Osteoblast (primary cell): Measurements from ENCODE around the gene SLC2A11. TPM values are rescaled to one million over a fixed set of nuclear protein-coding genes. Genes with fewer than 3 reads are reported as not detected.

Experiments used
- DNase-seq: peaks from one replicate; pipeline ENCODE4 v3.0.0; 2011; ENCODE audit warnings: low spot score, mixed read lengths; ENCODE audit not compliant: insufficient read length; ENCODE audit errors: missing footprints
- H2AFZ ChIP-seq: 2 replicates; pipeline ENCODE4 v1.6.0; 2011; ENCODE audit warnings: mild to moderate bottlenecking, low read length
- H3K27ac ChIP-seq: 2 replicates; pipeline ENCODE4 v1.5.1; 2011; ENCODE audit warnings: mild to moderate bottlenecking, low read depth, low read length, moderate library complexity
- H3K27me3 ChIP-seq: 2 replicates; pipeline ENCODE4 v1.6.0; 2012; ENCODE audit warnings: mild to moderate bottlenecking, control low read depth, inconsistent platforms, low read length, moderate library complexity; ENCODE audit not compliant: insufficient read depth
- H3K36me3 ChIP-seq: 2 replicates; pipeline ENCODE4 v1.5.1; 2011; ENCODE audit warnings: mild to moderate bottlenecking, low read length, control low read depth, moderate library complexity; ENCODE audit not compliant: insufficient read depth
- H3K4me1 ChIP-seq: 2 replicates; pipeline ENCODE4 v1.5.1; 2011; ENCODE audit warnings: mild to moderate bottlenecking, low read length, control low read depth, moderate library complexity; ENCODE audit not compliant: insufficient read depth
- H3K4me2 ChIP-seq: 2 replicates; pipeline ENCODE4 v1.6.0; 2011; ENCODE audit warnings: mild to moderate bottlenecking, low read length; ENCODE audit not compliant: insufficient read depth
- H3K4me3 ChIP-seq: fragments of 200-600 bp; sonication (generic); 3 replicates; pipeline ENCODE4 v1.5.1; 2012; ENCODE audit warnings: mild to moderate bottlenecking, low read length, inconsistent platforms; ENCODE audit not compliant: insufficient read depth
- H3K79me2 ChIP-seq: 2 replicates; pipeline ENCODE4 v1.6.0; 2012; ENCODE audit warnings: mild to moderate bottlenecking, low read length, control low read depth, inconsistent platforms; ENCODE audit not compliant: insufficient read depth
- H3K9me3 ChIP-seq: 2 replicates; pipeline ENCODE4 v1.5.1; 2011; ENCODE audit warnings: low read depth, low read length, control low read depth
- H4K20me1 ChIP-seq: 2 replicates; pipeline ENCODE4 v1.6.0; 2012; ENCODE audit warnings: mild to moderate bottlenecking, low read length, control low read depth; ENCODE audit not compliant: insufficient read depth
- CTCF ChIP-seq: IDR thresholded peaks from 2 replicates; pipeline ENCODE4 v1.5.1; 2011; ENCODE audit warnings: mild to moderate bottlenecking, low read depth, low read length, moderate library complexity; ENCODE audit errors: extremely low read depth
- total RNA-seq: library from RNA; depleted of rRNA; stranded (reverse); fragments of >200 nt; gene quantifications from 2 replicates; pipeline ENCODE4 v1.2.3, GENCODE V29; 2012

The SLC2A11 gene
- total RNA-seq, 1 donor, result 14.1 TPM

GRCh38 chr22:23891726-23892125, 34.1 kb downstream of the SLC2A11 start:
- Histone ChIP-seq H3K4me2 (no peak overlapping the region), H2AFZ (no peak overlapping the region), H3K27ac (no peak overlapping the region), H4K20me1 (peaks cover 14% of the 10 kb centered on the region), H3K9me3 (no peaks in the 10 kb centered on the region), H3K4me1 (peaks cover 24% of the 10 kb centered on the region), H3K79me2 (peaks cover 22% of the 10 kb centered on the region), H3K4me3 (no peak overlapping the region), H3K27me3 (no peaks in the 10 kb centered on the region), H3K36me3 (peaks cover 9% of the 10 kb centered on the region)
- TF ChIP-seq CTCF, result no peak
- no peak for DNase-seq

- Histone ChIP-seq H3K4me2 (no peak overlapping the region), H4K20me1 (peaks cover 14% of the 10 kb centered on the region), H3K4me3 (no peak overlapping the region), H3K9me3 (no peaks in the 10 kb centered on the region), H3K27ac (no peak overlapping the region), H3K36me3 (peaks cover 13% of the 10 kb centered on the region), H3K4me1 (peaks cover 24% of the 10 kb centered on the region), H3K27me3 (no peaks in the 10 kb centered on the region), H2AFZ (no peak overlapping the region), H3K79me2 (peaks cover 22% of the 10 kb centered on the region)
- TF ChIP-seq CTCF, result no peak
- DNase-seq, result no peak
These were observed 34.5 kb downstream of the SLC2A11 start for GRCh38 chr22:23892130-23892529.

GRCh38 chr22:23892706-23893105, 35.0 kb downstream of the SLC2A11 start:
- H3K27me3 ChIP-seq, result no peaks in the 10 kb centered on the region
- no peak overlapping the region for H3K4me2 ChIP-seq
- H3K27ac ChIP-seq, result no peak overlapping the region
- H3K9me3 ChIP-seq, result no peaks in the 10 kb centered on the region
- peaks cover 14% of the 10 kb centered on the region for H4K20me1 ChIP-seq
- H3K79me2 ChIP-seq, result peaks cover 22% of the 10 kb centered on the region
- no peak for TF ChIP-seq CTCF
- DNase-seq, result peak; percentile 32
- H3K4me3 ChIP-seq, result no peak overlapping the region
- H2AFZ ChIP-seq, result no peak overlapping the region
- peaks cover 15% of the 10 kb centered on the region for H3K36me3 ChIP-seq
- H3K4me1 ChIP-seq, result peaks cover 24% of the 10 kb centered on the region

DNA sequence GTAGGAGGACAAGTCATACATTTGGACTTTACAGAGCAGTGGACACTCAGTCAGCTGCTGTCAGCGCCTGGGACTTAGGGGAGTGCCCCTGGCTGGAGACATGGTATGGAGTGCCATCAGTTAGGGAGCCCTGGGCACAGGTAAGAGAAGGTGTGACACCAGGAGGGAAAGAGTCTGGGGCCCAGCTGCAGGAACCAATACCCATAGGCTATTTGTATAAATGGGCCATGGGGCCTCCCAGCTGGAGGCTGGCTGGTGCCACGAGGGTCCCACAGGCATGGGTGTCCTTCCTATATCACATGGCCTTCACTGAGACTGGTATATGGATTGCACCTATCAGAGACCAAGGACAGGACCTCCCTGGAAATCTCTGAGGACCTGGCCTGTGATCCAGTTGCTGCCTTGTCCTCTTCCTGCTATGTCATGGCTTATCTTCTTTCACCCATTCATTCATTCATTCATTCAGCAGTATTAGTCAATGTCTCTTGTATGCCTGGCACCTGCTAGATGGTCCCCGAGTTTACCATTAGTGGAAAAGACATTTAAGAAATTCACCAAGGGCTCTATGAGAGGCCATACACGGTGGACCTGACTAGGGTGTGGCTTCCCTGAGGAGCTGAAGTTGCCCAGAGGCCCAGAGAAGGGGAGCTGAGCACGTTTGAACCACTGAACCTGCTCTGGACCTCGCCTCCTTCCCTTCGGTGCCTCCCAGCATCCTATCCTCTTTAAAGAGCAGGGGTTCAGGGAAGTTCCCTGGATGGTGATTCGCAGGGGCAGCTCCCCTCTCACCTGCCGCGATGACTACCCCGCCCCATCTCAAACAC, 35.7 kb downstream of the SLC2A11 start:
- Histone ChIP-seq H3K4me2 (peak overlapping the region; percentile 90), H3K79me2 (peaks cover 22% of the 10 kb centered on the region), H3K27me3 (no peaks in the 10 kb centered on the region), H3K9me3 (no peaks in the 10 kb centered on the region), H4K20me1 (peaks cover 16% of the 10 kb centered on the region), H3K4me1 (peaks cover 18% of the 10 kb centered on the region), H2AFZ (peak overlapping the region; percentile 95), H3K36me3 (peaks cover 15% of the 10 kb centered on the region), H3K27ac (peak overlapping the region; percentile 68), H3K4me3 (peak overlapping the region; percentile 92)
- no peak for TF ChIP-seq CTCF
- DNase-seq, result peak; percentile 26
